ENCODE data around the gene TOMT.

GRCh38 chr11:72127923-72128322 is 22.2 kb downstream of the TOMT start:
- TF ChIP-seq, protein P1, sequence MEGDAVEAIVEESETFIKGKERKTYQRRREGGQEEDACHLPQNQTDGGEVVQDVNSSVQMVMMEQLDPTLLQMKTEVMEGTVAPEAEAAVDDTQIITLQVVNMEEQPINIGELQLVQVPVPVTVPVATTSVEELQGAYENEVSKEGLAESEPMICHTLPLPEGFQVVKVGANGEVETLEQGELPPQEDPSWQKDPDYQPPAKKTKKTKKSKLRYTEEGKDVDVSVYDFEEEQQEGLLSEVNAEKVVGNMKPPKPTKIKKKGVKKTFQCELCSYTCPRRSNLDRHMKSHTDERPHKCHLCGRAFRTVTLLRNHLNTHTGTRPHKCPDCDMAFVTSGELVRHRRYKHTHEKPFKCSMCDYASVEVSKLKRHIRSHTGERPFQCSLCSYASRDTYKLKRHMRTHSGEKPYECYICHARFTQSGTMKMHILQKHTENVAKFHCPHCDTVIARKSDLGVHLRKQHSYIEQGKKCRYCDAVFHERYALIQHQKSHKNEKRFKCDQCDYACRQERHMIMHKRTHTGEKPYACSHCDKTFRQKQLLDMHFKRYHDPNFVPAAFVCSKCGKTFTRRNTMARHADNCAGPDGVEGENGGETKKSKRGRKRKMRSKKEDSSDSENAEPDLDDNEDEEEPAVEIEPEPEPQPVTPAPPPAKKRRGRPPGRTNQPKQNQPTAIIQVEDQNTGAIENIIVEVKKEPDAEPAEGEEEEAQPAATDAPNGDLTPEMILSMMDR (IDR thresholded peaks at IDR 0.05): no peak
- TF ChIP-seq REST (IDR thresholded peaks at IDR 0.05; ENCODE audit: insufficient read depth in 1 of 2, low read depth in 2 of 2, low read length in 1 of 2): no peak
